Lung (tissue), 12 donors: ENCODE data around the gene EFNA3. TPM values are rescaled to one million over a fixed set of nuclear protein-coding genes. Genes with fewer than 3 reads are reported as not detected.

Experiments used
- ATAC-seq: fragments of 200-7000 bp; cut with Tn5 transposase; one replicate; pipeline ENCODE4 v1.9.1; 2020; ENCODE audit warnings: moderate number of reproducible peaks; ENCODE audit not compliant: insufficient read depth, low FRiP score
- DNase-seq, 3 donors: peaks; one replicate each; pipeline ENCODE4 v3.0.0-alpha.2; 2013 to 2017
- H3K27ac ChIP-seq, 2 donors: one replicate each; pipeline ENCODE4 v1.5.1; 2013; ENCODE audit warnings: mild to moderate bottlenecking in 2 of 2, moderate library complexity in 2 of 2, control low read depth in 1 of 2, inconsistent platforms in 1 of 2, low read depth in 1 of 2, low read length in 1 of 2
- H3K27me3 ChIP-seq, 3 donors: one replicate each; pipeline ENCODE4 v1.5.1; 2013; ENCODE audit warnings: low read length in 2 of 3; ENCODE audit not compliant: control insufficient read depth in 3 of 3, insufficient read depth in 3 of 3
- H3K36me3 ChIP-seq, 4 donors: one replicate each; pipeline ENCODE4 v1.5.1; 2013; ENCODE audit warnings: low read length in 4 of 4, mild to moderate bottlenecking in 1 of 4, moderate library complexity in 1 of 4; ENCODE audit not compliant: control insufficient read depth in 4 of 4, insufficient read depth in 4 of 4
- H3K4me1 ChIP-seq, 5 donors: one replicate each; pipeline ENCODE4 v1.5.1; 2013; ENCODE audit warnings: low read length in 5 of 5, mild to moderate bottlenecking in 2 of 5, moderate library complexity in 1 of 5; ENCODE audit not compliant: control insufficient read depth in 5 of 5, insufficient read depth in 5 of 5
- H3K4me3 ChIP-seq: one replicate; pipeline ENCODE4 v1.5.1; 2013; ENCODE audit warnings: mild to moderate bottlenecking, control low read depth, moderate library complexity
- H3K9ac ChIP-seq, 2 donors: one replicate each; pipeline ENCODE4 v1.5.1; 2013; ENCODE audit warnings: low read length in 2 of 2, control low read depth in 1 of 2; ENCODE audit not compliant: insufficient read depth in 1 of 2
- H3K9me3 ChIP-seq, 4 donors: one replicate each; pipeline ENCODE4 v1.5.1; 2013; ENCODE audit warnings: low read length in 3 of 4, mild to moderate bottlenecking in 1 of 4, moderate library complexity in 1 of 4; ENCODE audit not compliant: control insufficient read depth in 4 of 4, insufficient read depth in 3 of 4
- WGBS, 2 donors: extraction: QIAGEN DNeasy Blood & Tissue Kit; methylation state at CpG; one replicate each; pipeline ENCODE4 v1.1.7; 2013; 5-methylcytosine and 5-hydroxymethylcytosine counted together
- polyA plus RNA-seq, 2 donors: library from polyadenylated mRNA; stranded (reverse); fragments of 200-250 nt; gene quantifications; one replicate each; pipeline ENCODE4 v1.2.1, GENCODE V29; 2013
- total RNA-seq, 2 donors: library from RNA; depleted of rRNA in 1 of 2; stranded (reverse); fragments of >200 nt in 1 of 2; gene quantifications; one replicate each; pipeline ENCODE4 v1.2.1, GENCODE V29; 2014 to 2021
- TF ChIP-seq, protein P1 (sequence below): IDR thresholded peaks from 2 replicates; pipeline ENCODE4 v1.5.1; 2012; ENCODE audit warnings: mild to moderate bottlenecking; ENCODE audit errors: control extremely low read depth, extremely low read depth
- donor health status: control.
- donor health status: control.
- donor health status: Bipolar disorder and iron deficiency.
- donor health status: healthy.
- donor health status: DM: yes; HTN: yes; CAD: no.

The EFNA3 gene
- total and polyA plus RNA-seq, 4 donors: 1.1 to 1.9 (median 1.6) TPM

GRCh38 chr1:155091071-155092051 is 12.7 kb downstream of the EFNA3 start:
- no peak overlapping the region for H3K9ac ChIP-seq
- H3K4me1 ChIP-seq: peaks cover 3 to 26% (median 11%) of the 10 kb centered on the region in 5 donors
- no peak overlapping the region for H3K4me3 ChIP-seq
- WGBS, 2 donors: 25 to 30% methylated on average over 27 to 29 of the region's 29 CpGs
- H3K27ac ChIP-seq: no peak overlapping the region
- H3K36me3 ChIP-seq: no peaks in the 10 kb centered on the region
- DNase-seq (peak; percentile 76 to 87 (median 79)), ATAC-seq (peak; percentile 46)
- TF ChIP-seq, protein P1, sequence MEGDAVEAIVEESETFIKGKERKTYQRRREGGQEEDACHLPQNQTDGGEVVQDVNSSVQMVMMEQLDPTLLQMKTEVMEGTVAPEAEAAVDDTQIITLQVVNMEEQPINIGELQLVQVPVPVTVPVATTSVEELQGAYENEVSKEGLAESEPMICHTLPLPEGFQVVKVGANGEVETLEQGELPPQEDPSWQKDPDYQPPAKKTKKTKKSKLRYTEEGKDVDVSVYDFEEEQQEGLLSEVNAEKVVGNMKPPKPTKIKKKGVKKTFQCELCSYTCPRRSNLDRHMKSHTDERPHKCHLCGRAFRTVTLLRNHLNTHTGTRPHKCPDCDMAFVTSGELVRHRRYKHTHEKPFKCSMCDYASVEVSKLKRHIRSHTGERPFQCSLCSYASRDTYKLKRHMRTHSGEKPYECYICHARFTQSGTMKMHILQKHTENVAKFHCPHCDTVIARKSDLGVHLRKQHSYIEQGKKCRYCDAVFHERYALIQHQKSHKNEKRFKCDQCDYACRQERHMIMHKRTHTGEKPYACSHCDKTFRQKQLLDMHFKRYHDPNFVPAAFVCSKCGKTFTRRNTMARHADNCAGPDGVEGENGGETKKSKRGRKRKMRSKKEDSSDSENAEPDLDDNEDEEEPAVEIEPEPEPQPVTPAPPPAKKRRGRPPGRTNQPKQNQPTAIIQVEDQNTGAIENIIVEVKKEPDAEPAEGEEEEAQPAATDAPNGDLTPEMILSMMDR: peak; percentile 95
- H3K27me3 ChIP-seq: peaks cover 0 to 3% (median 0%) of the 10 kb centered on the region in 3 donors
- no peaks in the 10 kb centered on the region for H3K9me3 ChIP-seq

DNA sequence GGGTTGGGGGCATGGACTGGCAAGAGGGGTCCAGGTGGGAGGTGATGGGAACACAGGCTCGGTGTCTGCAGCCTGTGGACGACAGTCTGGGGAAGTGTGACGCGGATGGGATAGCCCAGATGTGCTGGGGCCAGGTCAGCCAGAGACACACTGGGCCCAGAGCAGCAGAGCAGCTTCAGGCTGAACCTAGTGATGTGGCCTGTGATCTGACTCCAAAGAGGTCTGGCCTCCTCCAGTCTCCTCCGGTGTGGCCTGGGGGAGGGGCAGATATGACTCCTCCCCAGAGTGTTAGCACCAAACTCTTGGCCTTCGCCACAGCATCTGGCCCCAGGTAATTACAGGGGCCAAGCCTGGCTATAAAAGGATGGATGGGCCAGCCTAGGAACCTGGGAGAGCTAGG is 13.5 kb downstream of the EFNA3 start:
- Histone ChIP-seq H3K27ac (no peak overlapping the region), H3K27me3 (peaks cover 0 to 3% (median 0%) of the 10 kb centered on the region in 3 donors), H3K4me1 (peaks cover 3 to 25% (median 11%) of the 10 kb centered on the region in 5 donors), H3K36me3 (no peaks in the 10 kb centered on the region), H3K9me3 (no peaks in the 10 kb centered on the region), H3K9ac (no peak overlapping the region), H3K4me3 (no peak overlapping the region)
- 85 to 87% methylated on average over 6 of the region's 6 CpGs for WGBS, 2 donors
- DNase-seq: no peak
- ATAC-seq: no peak
- TF ChIP-seq, protein P1: no peak

DNA sequence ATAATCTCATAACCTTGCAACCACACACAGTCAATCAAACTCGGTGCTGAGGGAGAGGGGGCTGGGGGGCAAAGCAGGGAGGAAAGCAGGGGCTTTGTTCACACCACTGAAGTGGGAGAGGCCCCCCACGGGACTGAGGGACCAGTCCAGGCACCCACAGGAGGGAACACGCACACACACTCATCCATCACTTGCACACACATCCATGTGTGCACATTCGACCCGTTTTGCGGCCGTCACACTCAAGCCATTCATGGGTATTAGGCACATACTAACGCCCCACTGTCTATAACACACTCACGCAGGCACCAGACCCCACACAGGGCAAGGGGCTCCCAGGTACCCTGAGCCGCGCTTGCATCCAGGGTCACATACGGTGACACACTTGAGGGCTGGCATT is 14.0 kb downstream of the EFNA3 start:
- H3K4me1 ChIP-seq: peaks cover 3 to 25% (median 11%) of the 10 kb centered on the region in 5 donors
- DNase-seq: no peak
- H3K4me3 ChIP-seq: no peak overlapping the region
- TF ChIP-seq, protein P1: no peak
- no peak for ATAC-seq
- WGBS, 2 donors: 90 to 91% methylated on average over 12 of the region's 12 CpGs
- no peak overlapping the region for H3K9ac ChIP-seq
- H3K27me3 ChIP-seq: peaks cover 0 to 3% (median 0%) of the 10 kb centered on the region in 3 donors
- H3K27ac ChIP-seq: no peak overlapping the region
- H3K36me3 ChIP-seq: no peaks in the 10 kb centered on the region
- H3K9me3 ChIP-seq: no peaks in the 10 kb centered on the region
